HCT116 (cell line): ENCODE results near the gene COL18A1. TPM values are rescaled to one million over a fixed set of nuclear protein-coding genes. Genes with fewer than 3 reads are reported as not detected.

Experiments
- ATAC-seq: fragments of 200-7000 bp; cut with Tn5 transposase; 2 replicates; pipeline ENCODE4 v1.9.1; 2020; ENCODE audit warnings: mild to moderate bottlenecking, moderate library complexity
- BruUV-seq: library from RNA; stranded (reverse); fragments of 400-500 nt; replicated peaks from 2 replicates; lab custom pipeline; 2021; lab: Mats Ljungman, UMichigan
- CTCF ChIA-PET: fragments of 300-600 bp; sonication (Branson Sonifier 250); formaldehyde crosslinking; loops from one replicate; lab custom pipeline; 2021; ENCODE audit warnings: antibody characterized with exemption; lab: Charles Lee
- POLR2A ChIA-PET: fragments of 300-600, 350-600 bp; sonication (Branson Sonifier 250); formaldehyde crosslinking; loops from one replicate; lab custom pipeline; 2021; ENCODE audit warnings: antibody characterized with exemption; lab: Charles Lee
- RAD21 ChIA-PET, 2 experiments: fragments of 300-600 bp; sonication (Branson Sonifier 250); formaldehyde crosslinking; loops; one replicate each; lab custom pipeline; 2023; ENCODE audit warnings: low total read pairs in 2 of 2; ENCODE audit not compliant: uncharacterized antibody in 2 of 2, unreplicated experiment in 2 of 2, low non-redundant PET in 1 of 2; lab: Charles Lee
- DNase-seq: peaks from one replicate; pipeline ENCODE4 v3.0.0-alpha.2; 2010; ENCODE audit warnings: low read depth, low spot score
- H2AFZ ChIP-seq: fragments of 200-600 bp; shearing (Covaris generic), sonication (generic); 2 replicates; pipeline ENCODE4 v1.6.1; 2017; ENCODE audit warnings: low read depth, mixed run types, mixed read lengths, antibody characterized with exemption, low read length; ENCODE audit not compliant: poor library complexity, severe bottlenecking
- H3K27ac ChIP-seq: 2 replicates; pipeline ENCODE4 v1.5.1; 2012; ENCODE audit warnings: low read depth, low read length
- H3K27me3 ChIP-seq: fragments of 200-600 bp; sonication (generic); 2 replicates; pipeline ENCODE4 v1.6.1; 2016; ENCODE audit warnings: mixed run types, low read length, mixed read lengths; ENCODE audit not compliant: insufficient read depth
- H3K36me3 ChIP-seq, 2 experiments: fragments of 200-500 bp in 1 of 2; fragments of 200-600 bp in 1 of 2; sonication (Bioruptor generic) in 1 of 2; sonication (generic) in 1 of 2; 2 replicates each; pipeline versions ENCODE4 v1.5.1 to v1.6.1; 2014 to 2016; ENCODE audit warnings: low read length in 2 of 2, inconsistent platforms in 1 of 2, mixed read lengths in 1 of 2, mixed run types in 1 of 2; ENCODE audit not compliant: insufficient read depth in 2 of 2, control insufficient read depth in 1 of 2
- H3K4me1 ChIP-seq, 2 experiments: fragments of 200-600 bp in 1 of 2; sonication (generic) in 1 of 2; 2 replicates each; pipeline versions ENCODE4 v1.5.1 to v1.6.1; 2012 to 2017; ENCODE audit warnings: low read length in 2 of 2, inconsistent platforms in 1 of 2, mild to moderate bottlenecking in 1 of 2, mixed read lengths in 1 of 2, mixed run types in 1 of 2, moderate library complexity in 1 of 2; ENCODE audit not compliant: insufficient read depth in 2 of 2, control insufficient read depth in 1 of 2
- H3K4me2 ChIP-seq: fragments of 200-600 bp; sonication (generic); 2 replicates; pipeline ENCODE4 v1.6.1; 2017; ENCODE audit warnings: mixed run types, low read length, mixed read lengths
- H3K4me3 ChIP-seq, 2 experiments: fragments of 200-600 bp in 1 of 2; sonication (generic) in 1 of 2; replicated peaks in 1 of 2; 2 replicates each; pipeline ENCODE4 v1.5.1; 2011 to 2016; ENCODE audit warnings: low read length in 2 of 2, control low read depth in 1 of 2, low read depth in 1 of 2, mild to moderate bottlenecking in 1 of 2, mixed read lengths in 1 of 2, mixed run types in 1 of 2
- H3K79me2 ChIP-seq: fragments of 200-600 bp; sonication (generic); 2 replicates; pipeline ENCODE4 v1.6.1; 2017; ENCODE audit warnings: mild to moderate bottlenecking, mixed run types, low read length, moderate library complexity, mixed read lengths; ENCODE audit not compliant: insufficient read depth
- H3K9ac ChIP-seq: fragments of 200-600 bp; sonication (generic); 2 replicates; pipeline ENCODE4 v1.6.1; 2016; ENCODE audit warnings: low read length, mixed read lengths
- H3K9me2 ChIP-seq: fragments of 200-600 bp; sonication (generic), shearing (Covaris generic); 2 replicates; pipeline ENCODE4 v1.6.1; 2017; ENCODE audit warnings: mixed run types, mild to moderate bottlenecking, moderate library complexity; ENCODE audit not compliant: insufficient read depth
- H3K9me3 ChIP-seq, 2 experiments: fragments of 200-500 bp in 1 of 2; fragments of 200-600 bp in 1 of 2; sonication (Bioruptor generic) in 1 of 2; sonication (generic) in 1 of 2; 2 replicates each; pipeline ENCODE4 v1.6.1; 2014 to 2017; ENCODE audit warnings: low read length in 2 of 2, mixed read lengths in 2 of 2, inconsistent platforms in 1 of 2, low read depth in 1 of 2, mild to moderate bottlenecking in 1 of 2, mixed run types in 1 of 2, moderate library complexity in 1 of 2; ENCODE audit not compliant: control insufficient read depth in 1 of 2, insufficient read depth in 1 of 2
- H4K20me1 ChIP-seq: fragments of 200-600 bp; sonication (generic), shearing (Covaris generic); 2 replicates; pipeline ENCODE4 v1.6.1; 2017; ENCODE audit warnings: mixed run types, mild to moderate bottlenecking, moderate library complexity; ENCODE audit not compliant: insufficient read depth
- EGR1 ChIP-seq: IDR thresholded peaks from 2 replicates; pipeline ENCODE4 v1.6.1; 2012; ENCODE audit warnings: low read depth
- EZH2 ChIP-seq: fragments of 200-600 bp; sonication (generic); IDR thresholded peaks from 2 replicates; pipeline ENCODE4 v1.6.1; 2017; ENCODE audit warnings: antibody characterized with exemption, mixed run types
- EZH2phosphoT487 ChIP-seq: fragments of 200-600 bp; IDR thresholded peaks from 2 replicates; pipeline ENCODE4 v1.6.1; 2018; ENCODE audit warnings: antibody characterized with exemption, borderline replicate concordance
- SIN3A ChIP-seq: IDR thresholded peaks from 2 replicates; pipeline ENCODE4 v1.6.1; 2012; ENCODE audit warnings: low read depth
- SP1 ChIP-seq: IDR thresholded peaks from 2 replicates; pipeline ENCODE4 v1.6.1; 2012; ENCODE audit warnings: low read depth
- ZFX ChIP-seq: fragments of 450-650 bp; IDR thresholded peaks from 2 replicates; pipeline ENCODE4 v1.6.1; 2017
- intact Hi-C: fragments of 100-400 bp; cut with micrococcal nuclease; formaldehyde crosslinking; loops from 2 replicates; pipeline ENCODE4 v1.10.0; 2022
- total RNA-seq: library from RNA; stranded (reverse); gene quantifications from one replicate; pipeline ENCODE4 v1.2.1, GENCODE V29; 2021; ENCODE audit not compliant: unreplicated experiment
- TF ChIP-seq, protein P1 (sequence below): IDR thresholded peaks from 2 replicates; pipeline ENCODE4 v1.6.1; 2012
- TF ChIP-seq, protein P2 (sequence below): IDR thresholded peaks from 2 replicates; pipeline ENCODE4 v1.6.1; 2011; ENCODE audit warnings: mild to moderate bottlenecking, low read length, moderate library complexity; ENCODE audit not compliant: insufficient replicate concordance; ENCODE audit errors: extremely low read depth

The COL18A1 gene
- total RNA-seq, 1 experiment from 2014 or later = 59.5 TPM

DNA sequence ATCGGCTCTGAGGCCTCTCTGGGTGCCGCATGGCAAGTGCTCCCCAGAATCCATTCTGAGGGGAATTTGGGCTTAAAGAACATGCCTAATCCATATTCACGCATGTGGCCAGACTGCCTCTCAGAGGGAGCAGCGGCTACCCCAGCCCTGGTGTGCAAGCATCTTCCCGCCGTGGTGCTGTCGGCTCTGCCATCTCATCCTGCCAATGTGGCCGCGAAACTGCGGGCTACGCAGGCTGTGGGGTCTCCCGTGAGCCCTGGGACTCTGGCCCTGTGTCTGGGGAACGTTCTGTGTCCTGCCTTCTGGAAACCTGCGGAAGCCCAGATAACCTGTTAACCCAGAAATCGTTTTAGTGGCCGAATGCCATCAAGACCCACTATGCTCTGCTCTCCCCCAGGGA, 76.6 kb downstream of the COL18A1 start:
- ATAC-seq = no peak
- peaks cover 0 to 21% of the 10 kb centered on the region in 2 experiments; a peak in 1 of 4 replicates for H3K36me3 ChIP-seq
- ChIA-PET RAD21 (no interaction called here), CTCF (no interaction called here), POLR2A (no interaction called here)
- H2AFZ ChIP-seq = no peak overlapping the region
- no peaks in the 10 kb centered on the region for H3K4me1 ChIP-seq
- no peaks in the 10 kb centered on the region for H3K79me2 ChIP-seq
- H3K9ac ChIP-seq = no peak overlapping the region
- TF ChIP-seq EZH2phosphoT487 (no peak), SIN3A (no peak), SP1 (no peak), EGR1 (no peak), ZFX (no peak), EZH2 (no peak)
- TF ChIP-seq, protein P1, sequence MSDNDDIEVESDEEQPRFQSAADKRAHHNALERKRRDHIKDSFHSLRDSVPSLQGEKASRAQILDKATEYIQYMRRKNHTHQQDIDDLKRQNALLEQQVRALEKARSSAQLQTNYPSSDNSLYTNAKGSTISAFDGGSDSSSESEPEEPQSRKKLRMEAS = no peak
- TF ChIP-seq, protein P2, sequence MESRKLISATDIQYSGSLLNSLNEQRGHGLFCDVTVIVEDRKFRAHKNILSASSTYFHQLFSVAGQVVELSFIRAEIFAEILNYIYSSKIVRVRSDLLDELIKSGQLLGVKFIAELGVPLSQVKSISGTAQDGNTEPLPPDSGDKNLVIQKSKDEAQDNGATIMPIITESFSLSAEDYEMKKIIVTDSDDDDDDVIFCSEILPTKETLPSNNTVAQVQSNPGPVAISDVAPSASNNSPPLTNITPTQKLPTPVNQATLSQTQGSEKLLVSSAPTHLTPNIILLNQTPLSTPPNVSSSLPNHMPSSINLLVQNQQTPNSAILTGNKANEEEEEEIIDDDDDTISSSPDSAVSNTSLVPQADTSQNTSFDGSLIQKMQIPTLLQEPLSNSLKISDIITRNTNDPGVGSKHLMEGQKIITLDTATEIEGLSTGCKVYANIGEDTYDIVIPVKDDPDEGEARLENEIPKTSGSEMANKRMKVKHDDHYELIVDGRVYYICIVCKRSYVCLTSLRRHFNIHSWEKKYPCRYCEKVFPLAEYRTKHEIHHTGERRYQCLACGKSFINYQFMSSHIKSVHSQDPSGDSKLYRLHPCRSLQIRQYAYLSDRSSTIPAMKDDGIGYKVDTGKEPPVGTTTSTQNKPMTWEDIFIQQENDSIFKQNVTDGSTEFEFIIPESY = no peak
- no TSS peak for BruUV-seq
- intact Hi-C loops = no loop called here
- H3K9me2 ChIP-seq = no peaks in the 10 kb centered on the region
- no peaks in the 10 kb centered on the region for H4K20me1 ChIP-seq
- H3K4me2 ChIP-seq = no peak overlapping the region
- no peaks in the 10 kb centered on the region for H3K27me3 ChIP-seq
- H3K9me3 ChIP-seq = no peaks in the 10 kb centered on the region
- no peak overlapping the region for H3K27ac ChIP-seq
- H3K4me3 ChIP-seq = no peak overlapping the region
- no peak for DNase-seq
